ENCODE measurements around the gene ESYT2. TPM values are rescaled to one million over a fixed set of nuclear protein-coding genes. Genes with fewer than 3 reads are reported as not detected.

Gene ESYT2
- total and polyA plus RNA-seq, 9 of the 15 experiments (the other 6 are each of a cell fraction or from before 2014, with no cell fraction given), result 5.8 to 86.9 (median 64.7) TPM

GRCh38 chr7:158702196-158702595 lies 127.1 kb downstream of the ESYT2 start:
- Histone ChIP-seq H3K27me3 (ENCODE audit: control insufficient read depth in 2 of 2, insufficient read depth in 2 of 2, low read length in 2 of 2) (no peaks in the 10 kb centered on the region), H3K9me1 (ENCODE audit: control insufficient read depth, insufficient read depth, low read length) (peaks cover 2% of the 10 kb centered on the region), H3K4me3 (no peak overlapping the region), H3K27ac (ENCODE audit: extremely low read depth, low read depth, low read length) (no peak overlapping the region), H4K20me1 (replicated peaks; ENCODE audit: control insufficient read depth, insufficient read depth, low read length) (0 out of 2 replicates have a peak, but pooled peaks cover 3% of the 10 kb centered on the region), H3K36me3 (ENCODE audit: control insufficient read depth, insufficient read depth, low read length) (peaks cover 57% of the 10 kb centered on the region), H3K79me2 (ENCODE audit: control insufficient read depth, insufficient read depth, low read length) (peaks cover 71% of the 10 kb centered on the region), H3K4me2 (ENCODE audit: insufficient read depth, low read length) (peak overlapping the region; percentile 99), H3K4me1 (replicated peaks in 1 of 2; ENCODE audit: control insufficient read depth in 2 of 2, insufficient read depth in 2 of 2, low read length in 2 of 2) (peaks cover 31 to 34% of the 10 kb centered on the region in 2 experiments), H3K9me3 (replicated peaks; ENCODE audit: control insufficient read depth, insufficient read depth, low read depth, low read length) (no peaks in the 10 kb centered on the region; the same call in none of the 2 replicates), H2AFZ (ENCODE audit: low read depth, low read length) (no peak overlapping the region), H3K9ac (ENCODE audit: insufficient read depth in 1 of 2, low read depth in 2 of 2, low read length in 2 of 2) (peak overlapping the region in 1 of 2 experiments; percentile 5; a peak in 1 of 4 replicates)
- TF ChIP-seq NRF1 (conservative IDR thresholded peaks at IDR 0.05 in 1 of 2, IDR thresholded peaks at IDR 0.05 in 1 of 2) (0 out of 4 replicates have a peak, but pooled peaks of 1 of the 2 experiments have one; percentile 13), CGGBP1 (CRISPR knock-in tag; IDR thresholded peaks at IDR 0.05) (no peak)
- CTCF ChIA-PET (ENCODE audit: low intra/inter-chr PET ratio), result no interaction called here
- 79% methylated on average over 4 of the region's 4 CpGs for WGBS (ENCODE audit: insufficient coverage, low coverage, missing lambda C conversion rate)
- no peak for FAIRE-seq
- intact Hi-C loops (cut with micrococcal nuclease), result loop anchor here (5.0 kb wide), 1 partner anchor 40 kb away; no protein-coding TSS in a partner anchor
- BruUV-seq (replicated peaks), result no TSS peak
- POLR2A ChIA-PET, result interaction anchor here (0.5 to 2.7 kb wide), 8 partner anchors 11 to 327 kb away, joined by 3 to 16 read pairs (median 4); no protein-coding TSS in a partner anchor
- in situ Hi-C loops (cut with MboI), result no loop called here
- DNase-seq (ENCODE audit: extremely low read depth in 1 of 4, low spot score in 3 of 4), result no peak
- no peak for ATAC-seq

GRCh38 chr7:158700008-158700407 lies 129.3 kb downstream of the ESYT2 start:
- no peak for FAIRE-seq
- Histone ChIP-seq H3K79me2 (ENCODE audit: control insufficient read depth, insufficient read depth, low read length) (peaks cover 88% of the 10 kb centered on the region), H2AFZ (ENCODE audit: low read depth, low read length) (no peak overlapping the region), H3K4me2 (ENCODE audit: insufficient read depth, low read length) (no peak overlapping the region), H3K4me3 (no peak overlapping the region), H3K27me3 (ENCODE audit: control insufficient read depth in 2 of 2, insufficient read depth in 2 of 2, low read length in 2 of 2) (no peaks in the 10 kb centered on the region), H3K36me3 (ENCODE audit: control insufficient read depth, insufficient read depth, low read length) (peaks cover 79% of the 10 kb centered on the region), H3K9ac (ENCODE audit: insufficient read depth in 1 of 2, low read depth in 2 of 2, low read length in 2 of 2) (no peak overlapping the region), H3K9me3 (replicated peaks; ENCODE audit: control insufficient read depth, insufficient read depth, low read depth, low read length) (no peaks in the 10 kb centered on the region), H3K27ac (ENCODE audit: extremely low read depth, low read depth, low read length) (no peak overlapping the region), H4K20me1 (replicated peaks; ENCODE audit: control insufficient read depth, insufficient read depth, low read length) (0 out of 2 replicates have a peak, but pooled peaks cover 3% of the 10 kb centered on the region), H3K9me1 (ENCODE audit: control insufficient read depth, insufficient read depth, low read length) (peaks cover 7% of the 10 kb centered on the region), H3K4me1 (replicated peaks in 1 of 2; ENCODE audit: control insufficient read depth in 2 of 2, insufficient read depth in 2 of 2, low read length in 2 of 2) (peaks cover 16 to 20% of the 10 kb centered on the region in 2 experiments; a peak in 3 of 5 replicates)
- no peak for ATAC-seq
- TF ChIP-seq SNAPC5 (CRISPR knock-in tag; IDR thresholded peaks at IDR 0.05) (no peak), ZNF696 (CRISPR knock-in tag; conservative IDR thresholded peaks at IDR 0.05) (no peak), ZNF184 (CRISPR knock-in tag; IDR thresholded peaks at IDR 0.05) (no peak), POLR2AphosphoS5 (IDR thresholded peaks at IDR 0.05; ENCODE audit: control insufficient read depth, insufficient read depth, low read depth, low read length) (0 out of 2 replicates have a peak, but pooled peaks have one; percentile 37), POLR2G (IDR thresholded peaks at IDR 0.05; ENCODE audit: low read depth, low read length) (0 out of 2 replicates have a peak, but pooled peaks have one; percentile 20), ZBTB11 (CRISPR knock-in tag; IDR thresholded peaks at IDR 0.05) (no peak)
- CTCF ChIA-PET (ENCODE audit: low intra/inter-chr PET ratio), result no interaction called here
- in situ Hi-C loops (cut with MboI), result no loop called here
- 97% methylated on average over 5 of the region's 5 CpGs for WGBS (ENCODE audit: insufficient coverage, low coverage, missing lambda C conversion rate)
- no peak for DNase-seq (ENCODE audit: extremely low read depth in 1 of 4, low spot score in 3 of 4)
- POLR2A ChIA-PET, result interaction anchor here (1.8 to 2.7 kb wide), 3 partner anchors 9 to 12 kb away, joined by 6 to 16 read pairs (median 7); no protein-coding TSS in a partner anchor
- BruUV-seq (replicated peaks), result no TSS peak
- intact Hi-C loops (cut with micrococcal nuclease), result loop anchor here (5.0 kb wide), 1 partner anchor 42 kb away; no protein-coding TSS in a partner anchor

Data from K562 (cell line).